NCI-H1436 treated with DMSO at 0.1 percent for 48 hours (cell line): ENCODE measurements around the gene TFDP3.

Experiments used
- DNase-seq: peaks from one replicate; lab custom pipeline; 2025; lab: John Stamatoyannopoulos, UW

The TFDP3 gene, protein sequence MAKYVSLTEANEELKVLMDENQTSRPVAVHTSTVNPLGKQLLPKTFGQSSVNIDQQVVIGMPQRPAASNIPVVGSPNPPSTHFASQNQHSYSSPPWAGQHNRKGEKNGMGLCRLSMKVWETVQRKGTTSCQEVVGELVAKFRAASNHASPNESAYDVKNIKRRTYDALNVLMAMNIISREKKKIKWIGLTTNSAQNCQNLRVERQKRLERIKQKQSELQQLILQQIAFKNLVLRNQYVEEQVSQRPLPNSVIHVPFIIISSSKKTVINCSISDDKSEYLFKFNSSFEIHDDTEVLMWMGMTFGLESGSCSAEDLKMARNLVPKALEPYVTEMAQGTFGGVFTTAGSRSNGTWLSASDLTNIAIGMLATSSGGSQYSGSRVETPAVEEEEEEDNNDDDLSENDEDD

DNA sequence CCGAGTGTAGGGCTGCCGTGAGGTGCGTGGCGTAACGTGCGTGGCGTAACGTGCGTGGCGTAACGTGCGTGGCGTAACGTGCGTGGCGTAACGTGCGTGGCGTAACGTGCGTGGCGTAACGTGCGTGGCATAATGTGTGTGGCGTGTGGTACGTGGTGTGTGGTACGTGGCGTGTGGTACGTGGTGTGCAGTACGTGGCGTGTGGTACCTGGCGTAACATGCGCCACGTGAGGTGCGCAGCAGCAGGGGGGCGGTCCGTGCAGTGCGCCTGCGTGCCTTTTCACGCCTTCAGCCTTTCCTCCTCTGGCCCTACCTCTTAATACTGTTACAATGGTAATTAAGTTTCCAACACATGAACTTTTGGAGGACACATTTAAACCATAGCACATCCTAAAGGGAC is at the start of gene TFDP3:
TSS of gene TFDP3 (minus strand) at position 26 of the 400 bp plus-strand sequence. CDS start 95 bp downstream, outside the sequence.
- DNase-seq, result no peak

- no peak for DNase-seq
Observed at GRCh38 chrX:133267621-133268020, 49.5 kb upstream of the TFDP3 start.

DNA sequence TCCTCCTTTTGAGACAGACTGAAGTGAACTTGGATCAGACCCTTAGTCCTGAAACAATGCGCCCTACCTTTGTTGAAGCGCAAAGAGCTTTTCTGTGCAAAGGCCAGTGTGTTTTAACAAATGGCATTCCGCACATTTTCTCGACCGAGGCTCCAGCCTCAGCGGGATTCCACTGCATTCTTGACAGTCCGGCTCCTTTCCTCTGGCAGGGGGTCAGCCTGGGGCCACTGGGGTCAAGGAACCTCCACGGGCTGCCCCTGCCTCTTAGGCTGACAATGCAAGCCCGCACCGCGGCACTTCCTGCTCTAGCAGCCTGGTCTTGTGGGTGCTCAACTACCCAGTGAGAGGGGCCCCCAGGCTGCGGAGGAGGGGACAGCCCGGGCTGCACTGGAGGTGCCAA is 47.2 kb upstream of the TFDP3 start:
- no peak for DNase-seq

DNA sequence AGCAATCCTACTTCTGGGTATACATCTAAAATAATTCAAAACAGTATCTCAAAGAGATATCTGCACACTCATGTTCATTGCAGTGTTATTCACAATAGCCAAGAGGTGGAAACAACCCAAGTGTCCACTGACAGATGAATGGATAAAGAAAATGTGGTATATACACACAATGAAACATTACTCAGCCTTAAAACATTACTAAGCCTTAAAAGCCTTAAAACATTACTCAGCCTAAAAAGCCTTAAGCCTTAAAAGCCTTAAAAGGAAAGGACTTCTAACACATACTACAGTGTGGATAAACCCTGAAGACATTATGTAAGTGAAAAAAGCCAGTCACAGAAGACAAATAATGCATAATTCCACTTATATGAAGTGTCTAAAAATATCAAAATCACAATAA is 40.3 kb upstream of the TFDP3 start:
- no peak for DNase-seq

DNA sequence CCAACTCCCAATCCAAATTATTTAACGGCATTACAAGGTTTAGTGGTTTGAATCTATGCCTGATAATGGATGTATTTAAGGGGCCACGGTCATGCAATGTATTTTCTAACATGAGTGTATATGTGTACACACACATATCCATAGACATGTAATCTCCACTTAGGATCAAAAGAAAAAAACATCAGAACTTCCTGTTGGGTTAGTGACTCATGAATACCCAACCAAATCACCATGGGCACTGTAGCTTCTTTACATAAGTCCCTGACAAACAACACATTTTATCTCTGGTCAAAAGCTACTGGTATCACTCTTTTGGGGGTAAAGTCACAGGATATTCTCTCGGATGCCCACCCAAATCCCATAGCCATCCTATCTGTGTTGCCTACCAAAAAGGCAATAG is 36.5 kb upstream of the TFDP3 start:
- no peak for DNase-seq

DNA sequence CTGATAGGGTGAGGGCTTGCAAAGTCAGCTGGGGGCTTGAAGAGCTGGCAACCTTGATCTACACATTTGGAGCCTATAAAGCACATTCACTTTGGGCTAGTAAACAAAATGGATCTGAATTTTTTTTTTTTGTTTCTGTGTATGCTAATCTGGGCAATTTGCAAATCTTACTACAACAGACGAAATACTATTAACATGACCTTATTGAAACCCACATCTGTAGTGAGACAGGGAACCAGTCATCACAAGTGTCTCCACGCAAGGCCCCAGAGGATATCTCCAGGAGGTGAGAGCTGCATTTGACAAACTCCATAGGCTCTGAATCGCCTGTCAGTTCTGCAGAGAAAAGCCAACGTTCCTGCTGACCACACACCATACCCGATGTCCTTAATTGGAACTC is 33.0 kb upstream of the TFDP3 start:
- no peak for DNase-seq

DNA sequence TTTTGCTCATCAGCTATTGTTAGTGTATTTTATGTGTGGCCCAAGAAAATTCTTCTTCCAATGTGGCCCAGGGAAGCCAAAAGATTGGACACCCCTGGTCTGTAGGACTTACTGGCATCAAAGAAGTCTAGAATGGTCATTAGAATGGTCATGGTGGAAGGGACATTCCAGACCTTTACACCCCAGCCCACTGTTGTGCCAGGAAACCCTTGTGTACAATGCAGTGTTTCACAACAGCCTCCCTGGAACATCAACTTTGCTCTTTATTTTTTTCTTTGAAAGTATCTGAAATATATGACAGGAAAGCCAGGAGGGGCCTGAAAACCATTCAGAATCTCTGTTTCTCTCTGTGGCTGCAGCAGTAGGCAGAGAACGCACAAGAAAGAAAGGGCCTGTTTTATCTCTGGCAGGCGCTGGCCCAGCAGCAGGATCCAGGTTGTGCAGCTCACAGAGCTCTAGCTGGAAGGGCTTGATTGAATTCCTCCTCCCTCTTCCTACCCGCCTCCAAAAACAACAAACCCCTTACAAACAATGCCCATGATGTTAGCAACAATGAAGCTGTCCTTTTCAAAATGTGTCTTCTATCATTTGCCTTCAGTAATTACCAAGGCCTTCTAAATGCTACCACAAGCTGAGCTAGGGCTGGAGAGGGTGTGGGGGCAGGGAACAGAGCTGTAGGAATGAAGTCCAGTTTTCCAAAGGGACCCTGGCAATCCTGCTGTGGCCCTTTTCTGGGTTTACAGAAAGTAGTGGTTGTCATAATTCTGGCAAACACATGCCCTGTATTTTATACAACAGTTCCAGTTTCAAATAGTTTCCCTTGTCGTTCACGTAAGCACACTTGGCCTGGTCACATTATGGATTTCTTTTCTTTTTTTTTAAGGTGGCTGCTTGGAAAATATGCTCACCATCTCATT is 32.3 kb upstream of the TFDP3 start:
- no peak for DNase-seq

DNA sequence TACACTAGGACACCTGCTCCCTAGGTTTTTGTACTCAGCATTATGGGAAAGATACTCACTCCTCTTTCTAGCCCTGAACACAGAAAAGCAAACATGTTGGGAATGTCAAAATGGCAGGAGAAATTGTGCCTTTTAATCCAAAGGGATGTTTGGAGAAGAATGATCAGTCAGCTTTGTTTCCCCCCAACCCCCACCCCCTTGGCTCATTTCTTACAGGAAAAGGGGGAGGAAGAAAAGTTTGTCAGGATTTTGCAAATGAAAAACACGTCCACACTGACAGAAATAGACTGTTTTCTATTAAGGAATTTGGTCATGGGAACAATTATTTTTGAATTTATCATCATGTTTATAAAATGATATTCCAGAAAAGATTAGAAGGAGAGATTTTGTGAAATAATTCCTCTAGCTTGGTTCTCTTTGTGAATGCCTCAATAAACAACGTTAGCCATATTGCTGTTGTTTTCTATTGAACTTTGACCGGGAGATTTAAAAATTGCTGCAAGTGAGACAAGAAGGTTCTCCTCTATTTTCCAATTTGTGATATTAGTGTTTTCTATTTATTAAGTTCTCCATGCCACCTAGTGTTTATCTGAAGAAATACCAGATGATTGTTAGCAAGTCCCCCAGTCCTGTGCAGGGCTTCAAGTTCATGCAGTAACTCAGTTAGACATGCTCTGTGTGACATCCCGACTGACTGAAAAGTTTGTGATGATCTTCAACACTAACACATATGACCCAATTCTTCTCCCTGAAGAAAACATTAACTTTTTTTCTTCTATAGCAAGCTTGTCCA is 31.3 kb upstream of the TFDP3 start:
- DNase-seq, result no peak

- no peak for DNase-seq
Observed at GRCh38 chrX:133248177-133248576, 30.0 kb upstream of the TFDP3 start.

DNA sequence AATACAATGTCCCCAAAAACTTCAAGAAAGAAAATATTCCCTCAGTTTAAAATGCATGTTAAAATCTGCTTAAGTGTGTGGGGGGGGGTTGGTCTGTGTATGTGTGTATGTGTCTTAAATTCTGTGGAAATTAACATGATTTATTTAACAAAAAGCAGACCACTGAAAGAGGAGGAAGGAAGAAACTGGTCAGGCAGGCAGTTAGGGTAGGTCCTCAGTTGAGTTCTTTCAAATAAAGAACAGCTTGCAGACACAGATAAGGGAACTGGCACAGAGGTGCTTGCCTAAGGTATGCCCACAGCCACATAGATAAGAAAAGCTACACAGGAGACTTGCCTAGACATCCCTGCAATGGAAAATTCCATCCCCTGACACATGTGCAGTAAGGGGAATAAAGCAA is 28.8 kb upstream of the TFDP3 start:
- DNase-seq, result no peak

DNA sequence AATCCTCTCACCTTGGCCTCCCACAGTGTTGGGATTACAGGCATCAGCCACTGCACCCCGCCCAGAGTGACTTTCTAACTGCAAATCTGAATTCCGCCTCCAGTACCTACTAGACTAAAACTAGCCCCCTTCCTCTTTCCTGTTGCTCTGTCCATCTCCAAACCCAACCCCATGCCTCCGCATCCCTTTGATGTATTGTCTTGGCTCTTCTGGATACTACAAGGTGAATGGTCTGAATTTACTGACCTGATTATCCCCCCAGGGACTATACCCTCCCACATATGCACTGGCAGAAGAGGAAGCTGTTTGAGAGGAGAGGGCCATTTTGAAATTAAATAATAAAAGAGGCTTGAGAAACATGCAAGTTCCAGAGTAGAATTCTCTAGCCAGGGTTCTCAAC is 17.7 kb upstream of the TFDP3 start:
- DNase-seq, result no peak

- DNase-seq, result no peak
Observed at GRCh38 chrX:133232331-133232730, 14.2 kb upstream of the TFDP3 start.

- DNase-seq, result no peak
Observed at GRCh38 chrX:133229361-133229760, 11.2 kb upstream of the TFDP3 start.

- no peak for DNase-seq
Observed at GRCh38 chrX:133215747-133216146, 2.4 kb downstream of the TFDP3 start.

GRCh38 chrX:133215017-133215416 is 3.1 kb downstream of the TFDP3 start:
- no peak for DNase-seq

GRCh38 chrX:133214301-133214700 is 3.9 kb downstream of the TFDP3 start:
- DNase-seq, result no peak

GRCh38 chrX:133213117-133213516 is 5.0 kb downstream of the TFDP3 start:
- no peak for DNase-seq

- no peak for DNase-seq
Observed at GRCh38 chrX:133207751-133208150, 10.4 kb downstream of the TFDP3 start.

GRCh38 chrX:133191739-133192039 is 26.5 kb downstream of the TFDP3 start:
- DNase-seq, result no peak

- no peak for DNase-seq
Observed at GRCh38 chrX:133190877-133191738, 27.0 kb downstream of the TFDP3 start.

GRCh38 chrX:133189195-133189594 is 29.0 kb downstream of the TFDP3 start:
- no peak for DNase-seq

DNA sequence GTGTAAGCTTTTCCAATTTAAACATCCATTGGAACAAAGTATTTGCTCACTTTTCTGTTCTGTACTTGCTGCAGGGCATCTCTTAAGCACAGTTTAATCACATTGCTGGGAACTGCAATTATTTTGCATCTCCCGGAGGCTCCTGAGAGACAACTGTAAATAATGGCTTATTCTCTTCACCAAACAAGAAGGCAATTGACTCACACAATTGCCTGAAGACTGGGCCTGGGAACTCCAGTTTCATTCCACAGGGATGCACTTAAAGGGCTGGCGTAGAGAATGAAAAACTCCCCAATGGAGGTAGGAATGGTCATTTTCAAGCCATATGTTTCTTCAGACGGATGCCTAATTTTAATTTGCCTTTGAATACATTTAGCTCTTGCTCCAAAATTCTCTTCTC is 29.5 kb downstream of the TFDP3 start:
- DNase-seq, result no peak
